Stomach (tissue), 4 donors: Measurements from ENCODE around the gene CIB4.

ENCODE experiments used
- CTCF ChIP-seq, 7 experiments: fragments of 450-650 bp in 4 of 7; fragments of 200-600 bp in 3 of 7; sonication (generic) in 3 of 7; IDR thresholded peaks; one replicate each; pipeline ENCODE4 v1.5.1; 2016 to 2019; ENCODE audit warnings: antibody characterized with exemption in 7 of 7, control low read depth in 2 of 7, mild to moderate bottlenecking in 1 of 7
- POLR2A ChIP-seq, 4 donors: fragments of 450-650 bp; IDR thresholded peaks; one replicate each; pipeline ENCODE4 v1.6.1; 2016; ENCODE audit warnings: antibody characterized with exemption in 4 of 4, control low read depth in 2 of 4, mild to moderate bottlenecking in 1 of 4, moderate library complexity in 1 of 4

DNA sequence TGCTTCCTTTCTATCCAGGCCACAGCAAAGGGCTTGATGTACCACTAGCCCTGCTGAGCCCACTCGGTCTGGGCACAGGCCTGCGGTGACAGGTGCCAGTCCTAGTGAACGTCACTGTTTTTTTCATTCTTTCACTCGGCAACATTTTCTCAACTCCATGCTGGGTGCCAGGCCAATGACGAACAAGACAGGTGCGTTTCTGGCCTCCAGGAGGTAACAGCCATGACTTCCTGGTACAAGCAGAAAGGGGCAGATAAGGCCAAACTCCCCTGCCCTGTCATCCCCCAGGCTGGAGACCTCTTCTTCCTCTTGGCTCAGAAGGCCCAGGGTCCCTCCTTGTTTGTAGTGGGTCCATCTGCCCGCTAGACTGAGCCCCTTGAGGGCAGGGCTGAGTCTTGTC is 107.5 kb downstream of the CIB4 start:
- no peak for TF ChIP-seq CTCF (IDR thresholded peaks at IDR 0.05)
- no peak for TF ChIP-seq POLR2A (IDR thresholded peaks at IDR 0.05)
